Right lobe of liver (tissue), 6 donors: ENCODE results near the gene TAOK1. TPM values are rescaled to one million over a fixed set of nuclear protein-coding genes. Genes with fewer than 3 reads are reported as not detected.
A peak's percentile ranks its signal among the peaks of the same experiment; 100 is the strongest.

Experiments
- ATAC-seq, 4 donors: fragments of 200-7000 bp; cut with Tn5 transposase; one replicate each; pipeline ENCODE4 v1.9.1; 2020; ENCODE audit warnings: mild to moderate bottlenecking in 4 of 4, moderate library complexity in 4 of 4
- DNase-seq, 3 donors: peaks; one replicate each; pipeline ENCODE4 v3.0.0-alpha.2; 2020
- H3K27ac ChIP-seq, 3 donors: fragments of 200-600 bp; one replicate each; pipeline ENCODE4 v1.8.0; 2022
- H3K27me3 ChIP-seq, 2 donors: fragments of 200-600 bp; one replicate each; pipeline ENCODE4 v1.8.0; 2022
- H3K36me3 ChIP-seq, 4 donors: fragments of 200-600 bp; sonication (generic) in 1 of 4; one replicate each; pipeline versions ENCODE4 v1.5.1 to v1.8.0; 2017 to 2022; ENCODE audit warnings: control low read depth in 1 of 4
- H3K4me1 ChIP-seq, 4 donors: fragments of 200-600 bp; sonication (generic) in 1 of 4; one replicate each; pipeline versions ENCODE4 v1.5.1 to v1.8.0; 2017 to 2022; ENCODE audit warnings: control low read depth in 1 of 4
- H3K4me3 ChIP-seq, 3 donors: fragments of 200-600 bp; one replicate each; pipeline ENCODE4 v1.8.0; 2022
- H3K9me3 ChIP-seq, 4 donors: fragments of 200-600 bp; sonication (generic) in 1 of 4; one replicate each; pipeline versions ENCODE4 v1.5.1 to v1.8.0; 2017 to 2022; ENCODE audit warnings: control low read depth in 1 of 4
- POLR2A ChIP-seq: fragments of 450-650 bp; IDR thresholded peaks from one replicate; pipeline ENCODE4 v1.6.1; 2017; ENCODE audit warnings: antibody characterized with exemption, mild to moderate bottlenecking
- WGBS: methylation state at CpG from one replicate; pipeline ENCODE4 v1.1.6; 2018; ENCODE audit warnings: low coverage, low lambda C conversion rate; ENCODE audit not compliant: insufficient coverage; ENCODE audit errors: missing lambda C conversion rate; 5-methylcytosine and 5-hydroxymethylcytosine counted together
- intact Hi-C, 2 donors: fragments of 100-400 bp; cut with DNase I; formaldehyde crosslinking; loops; one replicate each; pipeline versions ENCODE4 v1.11.2 to v1.14.1; 2022
- total RNA-seq, 6 experiments: library from RNA; depleted of rRNA in 2 of 6; stranded (reverse); fragments of >200 nt in 2 of 6; fragmentation: NEBNext Ultra II Directional in 3 of 6; extraction: Animal tissue kit (Norgen Biotek cat#: 25700) in 3 of 6; gene quantifications; one replicate each; pipeline versions ENCODE4 v1.1.0 to v1.2.4, GENCODE V29; 2016 to 2023
- TF ChIP-seq, protein P1 (sequence below), 4 donors: fragments of 200-600 bp in 3 of 4; fragments of 450-650 bp in 1 of 4; IDR thresholded peaks; one replicate each; pipeline versions ENCODE4 v1.5.1 to v1.8.0; 2016 to 2022; ENCODE audit warnings: antibody characterized with exemption in 4 of 4, mild to moderate bottlenecking in 2 of 4
- donor health status: DM: no; HTN: yes; CAD: no.
- donor health status: DM: no; HTN: no; CAD: no.
- donor health status: DM: no; HTN: no; CAD: no.
- donor health status: DM: no; HTN: yes; CAD: no.
- donor health status: DM: no; HTN: yes; CAD: no.

TAOK1 gene
- total RNA-seq, 6 experiments from 2014 or later, result 17.1 to 37.1 (median 21.1) TPM

GRCh38 chr17:29563816-29564215 is 173.7 kb downstream of the TAOK1 start:
- Histone ChIP-seq H3K4me3 (no peak overlapping the region), H3K4me1 (peaks cover 0 to 37% (median 0%) of the 10 kb centered on the region in 4 donors), H3K27me3 (no peaks in the 10 kb centered on the region), H3K27ac (no peak overlapping the region), H3K9me3 (no peaks in the 10 kb centered on the region), H3K36me3 (peaks cover 0 to 18% (median 8%) of the 10 kb centered on the region in 4 donors)
- ATAC-seq (no peak), DNase-seq (no peak)
- TF ChIP-seq, protein P1, sequence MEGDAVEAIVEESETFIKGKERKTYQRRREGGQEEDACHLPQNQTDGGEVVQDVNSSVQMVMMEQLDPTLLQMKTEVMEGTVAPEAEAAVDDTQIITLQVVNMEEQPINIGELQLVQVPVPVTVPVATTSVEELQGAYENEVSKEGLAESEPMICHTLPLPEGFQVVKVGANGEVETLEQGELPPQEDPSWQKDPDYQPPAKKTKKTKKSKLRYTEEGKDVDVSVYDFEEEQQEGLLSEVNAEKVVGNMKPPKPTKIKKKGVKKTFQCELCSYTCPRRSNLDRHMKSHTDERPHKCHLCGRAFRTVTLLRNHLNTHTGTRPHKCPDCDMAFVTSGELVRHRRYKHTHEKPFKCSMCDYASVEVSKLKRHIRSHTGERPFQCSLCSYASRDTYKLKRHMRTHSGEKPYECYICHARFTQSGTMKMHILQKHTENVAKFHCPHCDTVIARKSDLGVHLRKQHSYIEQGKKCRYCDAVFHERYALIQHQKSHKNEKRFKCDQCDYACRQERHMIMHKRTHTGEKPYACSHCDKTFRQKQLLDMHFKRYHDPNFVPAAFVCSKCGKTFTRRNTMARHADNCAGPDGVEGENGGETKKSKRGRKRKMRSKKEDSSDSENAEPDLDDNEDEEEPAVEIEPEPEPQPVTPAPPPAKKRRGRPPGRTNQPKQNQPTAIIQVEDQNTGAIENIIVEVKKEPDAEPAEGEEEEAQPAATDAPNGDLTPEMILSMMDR (IDR thresholded peaks at IDR 0.05), result no peak
- no peak for TF ChIP-seq POLR2A
- 83% methylated on average over 1 of the region's 3 CpGs for WGBS
- intact Hi-C loops, result no loop called here

DNA sequence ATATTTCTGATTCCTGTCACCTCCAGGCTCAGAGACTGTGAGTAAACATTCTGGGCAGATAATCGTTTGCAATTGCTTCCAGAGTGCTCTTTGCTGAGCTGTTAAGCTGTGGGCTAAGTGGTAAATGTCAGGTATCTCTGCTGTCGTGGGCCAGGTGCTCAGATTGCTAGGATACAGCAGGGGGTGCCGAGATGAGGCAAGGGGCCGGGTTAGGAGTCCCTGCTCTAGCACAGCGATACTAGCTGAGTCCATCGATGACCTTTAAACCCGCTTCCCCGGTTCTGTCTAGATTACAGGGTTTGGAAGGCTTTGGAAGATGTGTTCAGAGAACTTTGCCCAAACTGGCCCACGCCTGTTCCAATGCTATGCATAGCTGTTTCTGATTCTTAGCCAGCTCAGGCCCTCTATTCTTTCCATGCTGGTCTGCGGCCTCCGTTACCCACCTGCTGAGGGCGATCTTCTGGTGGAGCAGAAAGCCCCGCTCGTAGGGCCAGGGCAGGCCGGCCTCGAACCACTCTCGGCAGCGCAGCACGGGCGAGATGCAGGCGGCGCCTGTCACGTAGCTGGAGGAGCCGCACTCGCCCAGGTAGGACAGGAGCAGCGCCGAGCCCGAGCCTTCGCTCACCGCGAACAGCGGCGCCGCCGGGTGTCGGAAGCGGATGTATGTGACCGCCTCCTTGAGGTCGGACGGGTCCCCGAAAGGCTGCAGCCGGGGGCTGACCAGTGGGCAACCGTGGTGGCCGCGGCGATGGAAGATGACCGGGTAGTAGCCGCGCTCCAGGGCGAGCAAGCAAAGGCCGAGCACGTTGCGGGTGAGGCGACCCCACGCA is 175.7 kb downstream of the TAOK1 start:
- peak overlapping the region; percentile 47 to 78 (median 68) for H3K27ac ChIP-seq
- H3K4me3 ChIP-seq, result peak overlapping the region; percentile 68 to 83 (median 71)
- peaks cover 0 to 34% (median 0%) of the 10 kb centered on the region in 4 donors for H3K4me1 ChIP-seq
- TF ChIP-seq POLR2A, result peak; percentile 11
- TF ChIP-seq, protein P1 (IDR thresholded peaks at IDR 0.05), result peak in 3 of 4 donors; percentile 2 to 12 (median 10)
- ATAC-seq, result peak; percentile 13 to 51 (median 25)
- H3K9me3 ChIP-seq, result no peaks in the 10 kb centered on the region
- WGBS, result 10% methylated on average over 12 of the region's 55 CpGs
- H3K36me3 ChIP-seq, result peaks cover 0 to 18% (median 8%) of the 10 kb centered on the region in 4 donors
- DNase-seq, result peak; percentile 64 to 82 (median 72)
- H3K27me3 ChIP-seq, result no peaks in the 10 kb centered on the region
- intact Hi-C loops, result no loop called here

DNA sequence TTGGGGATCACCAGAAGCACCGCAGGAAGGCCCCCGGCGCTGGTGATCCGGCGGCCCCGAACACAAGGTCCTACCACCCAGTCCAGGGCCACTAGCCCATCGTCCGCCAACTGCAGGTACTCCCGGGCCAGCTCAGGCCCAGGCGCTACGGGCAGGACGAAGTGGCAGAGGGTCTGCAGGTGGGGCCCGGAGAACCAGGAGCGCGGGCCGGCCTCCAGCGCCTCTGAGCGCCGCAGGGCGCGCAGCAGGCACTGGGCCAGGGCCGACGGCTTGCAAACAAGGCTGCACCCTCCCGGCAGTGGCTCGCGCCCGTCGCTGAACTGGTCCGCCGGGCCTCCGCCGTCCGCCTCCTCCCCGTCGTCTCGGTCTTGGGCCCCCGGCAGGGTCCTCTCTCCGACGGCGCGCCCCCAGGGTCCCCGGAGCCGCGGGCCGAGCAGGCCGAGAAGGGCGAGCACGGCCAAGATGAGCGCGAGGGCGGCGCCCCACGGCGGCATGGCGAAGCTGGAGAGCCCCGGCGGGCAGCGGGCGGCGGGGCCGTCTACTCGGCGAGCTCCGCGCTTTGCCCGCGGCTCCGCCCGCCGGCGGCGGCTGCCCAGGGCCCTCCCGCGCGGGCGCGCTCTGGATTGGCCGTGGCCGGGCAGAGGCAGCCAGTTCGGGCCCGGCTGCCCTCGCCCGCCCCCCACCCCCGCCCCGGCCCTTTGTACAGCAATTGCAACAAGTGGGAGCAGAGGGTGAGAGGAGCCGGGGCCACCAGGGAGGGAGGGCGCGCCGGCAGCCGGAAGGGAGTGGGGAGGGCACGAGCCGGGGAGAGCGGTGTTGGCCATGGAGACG is 176.5 kb downstream of the TAOK1 start, which contains the start of gene ABHD15:
Gene ABHD15 (minus strand): TSS at position 565 of the 831 bp plus-strand sequence. CDS start 71 bp downstream, at position 494.
- peak; percentile 87 for TF ChIP-seq POLR2A
- TF ChIP-seq, protein P1 (IDR thresholded peaks at IDR 0.05), result no peak
- peak within 1 kb of the TSS; percentile 68 to 78 (median 76) for H3K27ac ChIP-seq
- DNase-seq (peak; percentile 83 to 90 (median 87)), ATAC-seq (peak; percentile 50 to 74 (median 65))
- peak within 1 kb of the TSS; percentile 68 to 83 (median 71) for H3K4me3 ChIP-seq
- peaks cover 0 to 27% (median 1%) of the 10 kb centered on the region in 4 donors for H3K4me1 ChIP-seq
- no peaks in the 10 kb centered on the region for H3K9me3 ChIP-seq
- no peaks in the 10 kb centered on the region for H3K27me3 ChIP-seq
- WGBS, result 16% methylated on average over 15 of the region's 94 CpGs
- intact Hi-C loops, result no loop called here
- H3K36me3 ChIP-seq, result peaks cover 0 to 13% (median 8%) of the 10 kb centered on the region in 4 donors

GRCh38 chr17:29567304-29567553 is 177.1 kb downstream of the TAOK1 start:
- 0% methylated on average over 13 of the region's 27 CpGs for WGBS
- peaks cover 0 to 27% (median 4%) of the 10 kb centered on the region in 4 donors for H3K4me1 ChIP-seq
- H3K4me3 ChIP-seq, result peak overlapping the region; percentile 68 to 83 (median 71)
- no peak for DNase-seq
- H3K27ac ChIP-seq, result peak overlapping the region; percentile 63 to 78 (median 76)
- no peaks in the 10 kb centered on the region for H3K27me3 ChIP-seq
- H3K9me3 ChIP-seq, result no peaks in the 10 kb centered on the region
- intact Hi-C loops, result no loop called here
- no peak for TF ChIP-seq POLR2A
- TF ChIP-seq, protein P1 (IDR thresholded peaks at IDR 0.05), result no peak
- peaks cover 0 to 8% (median 4%) of the 10 kb centered on the region in 4 donors for H3K36me3 ChIP-seq
- peak in 2 of 4 donors; percentile 1 for ATAC-seq
